Measurements from ENCODE around the gene TYW1.
"Not testable (repeated sequence)": the region's sequence is repeated elsewhere in the genome, so short reads cannot be mapped to it uniquely, and the experiment has no call there.

DNA sequence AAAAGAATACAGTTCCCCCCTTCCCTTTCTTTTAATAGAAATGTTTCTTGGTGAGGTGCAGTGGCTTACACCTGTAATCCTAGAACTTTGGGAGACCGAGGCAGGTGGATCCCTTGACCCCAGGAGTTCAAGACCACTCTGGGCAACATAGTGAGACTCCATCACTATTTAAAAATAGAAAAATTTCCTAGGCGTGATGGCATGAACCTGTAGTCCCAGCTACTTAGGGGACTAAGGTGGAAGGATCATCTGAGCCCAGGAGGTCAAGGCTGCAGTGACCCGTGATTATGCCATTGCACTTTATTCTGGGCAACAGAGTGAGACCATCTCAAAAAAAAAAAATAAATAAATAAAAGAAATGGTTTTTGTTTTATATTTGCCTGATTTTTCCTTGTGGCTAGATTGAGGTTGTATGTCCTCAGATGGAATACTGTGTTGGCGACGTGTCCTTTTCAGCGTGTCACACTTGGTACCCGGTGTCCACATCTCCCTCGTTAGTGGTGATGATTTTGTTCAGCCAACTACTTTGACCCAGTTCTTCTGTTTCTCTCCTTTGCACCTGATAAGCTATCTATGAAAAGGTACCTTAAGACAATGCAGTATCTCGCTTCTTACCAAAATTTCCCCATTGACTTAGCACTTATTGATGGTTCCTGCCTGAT is 202.4 kb downstream of the TYW1 start:
- TF ChIP-seq JUN (IDR thresholded peaks at IDR 0.05; ENCODE audit: low read depth, low read length); POLR2AphosphoS5 (IDR thresholded peaks at IDR 0.05; ENCODE audit: low read depth, low read length); YY1 (IDR thresholded peaks at IDR 0.05; ENCODE audit: low read depth, low read length); RAD21 (IDR thresholded peaks at IDR 0.05 in 1 of 2, conservative IDR thresholded peaks at IDR 0.05 in 1 of 2; ENCODE audit: low read depth in 2 of 2, low read length in 2 of 2); EP300 (IDR thresholded peaks at IDR 0.05; ENCODE audit: borderline replicate concordance in 1 of 2, low read depth in 2 of 2, low read length in 2 of 2); POLR2A (IDR thresholded peaks at IDR 0.05; ENCODE audit: control extremely low read depth in 1 of 2, low read depth in 2 of 2, low read length in 2 of 2); SIN3A (conservative IDR thresholded peaks at IDR 0.05 in 1 of 2, IDR thresholded peaks at IDR 0.05 in 1 of 2; ENCODE audit: low read depth in 1 of 2, low read length in 2 of 2); EGR1 (IDR thresholded peaks at IDR 0.05; ENCODE audit: borderline replicate concordance, low read depth, low read length): not testable (repeated sequence)
- TF ChIP-seq, protein P1, sequence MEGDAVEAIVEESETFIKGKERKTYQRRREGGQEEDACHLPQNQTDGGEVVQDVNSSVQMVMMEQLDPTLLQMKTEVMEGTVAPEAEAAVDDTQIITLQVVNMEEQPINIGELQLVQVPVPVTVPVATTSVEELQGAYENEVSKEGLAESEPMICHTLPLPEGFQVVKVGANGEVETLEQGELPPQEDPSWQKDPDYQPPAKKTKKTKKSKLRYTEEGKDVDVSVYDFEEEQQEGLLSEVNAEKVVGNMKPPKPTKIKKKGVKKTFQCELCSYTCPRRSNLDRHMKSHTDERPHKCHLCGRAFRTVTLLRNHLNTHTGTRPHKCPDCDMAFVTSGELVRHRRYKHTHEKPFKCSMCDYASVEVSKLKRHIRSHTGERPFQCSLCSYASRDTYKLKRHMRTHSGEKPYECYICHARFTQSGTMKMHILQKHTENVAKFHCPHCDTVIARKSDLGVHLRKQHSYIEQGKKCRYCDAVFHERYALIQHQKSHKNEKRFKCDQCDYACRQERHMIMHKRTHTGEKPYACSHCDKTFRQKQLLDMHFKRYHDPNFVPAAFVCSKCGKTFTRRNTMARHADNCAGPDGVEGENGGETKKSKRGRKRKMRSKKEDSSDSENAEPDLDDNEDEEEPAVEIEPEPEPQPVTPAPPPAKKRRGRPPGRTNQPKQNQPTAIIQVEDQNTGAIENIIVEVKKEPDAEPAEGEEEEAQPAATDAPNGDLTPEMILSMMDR (IDR thresholded peaks at IDR 0.05; ENCODE audit: control extremely low read depth in 1 of 3, insufficient read depth in 1 of 3, low read depth in 1 of 3, low read length in 3 of 3): not testable (repeated sequence)

All from H1 (cell line).